ENCODE results near the gene FRS3.

DNA sequence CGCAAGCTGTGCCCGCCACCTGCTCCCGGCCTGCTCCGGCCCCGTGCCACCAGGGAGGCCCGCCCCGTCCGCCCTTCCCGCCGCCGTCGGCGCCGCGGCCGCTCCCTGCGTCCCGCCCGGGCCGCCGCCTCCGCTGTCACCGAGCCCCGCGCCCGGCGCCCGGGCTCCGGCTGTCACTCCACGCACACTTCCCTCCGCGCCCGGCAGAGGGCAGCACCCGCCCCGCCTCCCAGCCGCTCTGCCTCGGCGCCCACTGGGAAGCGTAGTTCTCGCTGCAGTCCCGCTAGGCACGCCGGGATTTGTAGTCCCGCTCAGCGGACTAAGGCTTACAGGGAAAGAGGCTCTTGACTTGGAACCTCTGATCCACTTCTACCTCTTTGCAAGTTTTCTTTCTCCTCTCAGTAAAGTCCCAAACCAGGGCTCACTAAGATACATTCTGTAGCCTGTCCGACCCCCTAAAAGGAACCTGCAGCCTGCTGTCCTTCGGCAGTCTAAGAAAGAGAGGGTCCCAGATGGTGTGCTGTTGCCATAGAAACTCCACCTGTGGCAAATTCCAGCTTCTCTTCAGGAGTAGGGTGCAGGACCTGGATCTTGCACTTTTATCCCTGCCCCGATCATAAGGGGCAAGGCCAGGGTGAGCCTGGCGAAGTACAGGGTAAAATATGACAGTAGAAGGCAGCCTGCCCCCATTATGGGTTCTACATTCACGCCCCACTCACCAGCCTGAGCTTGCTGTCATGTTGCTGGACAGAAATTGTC, 44.1 kb downstream of the FRS3 start, which contains the start of gene TFEB:
- TF ChIP-seq, protein P1, sequence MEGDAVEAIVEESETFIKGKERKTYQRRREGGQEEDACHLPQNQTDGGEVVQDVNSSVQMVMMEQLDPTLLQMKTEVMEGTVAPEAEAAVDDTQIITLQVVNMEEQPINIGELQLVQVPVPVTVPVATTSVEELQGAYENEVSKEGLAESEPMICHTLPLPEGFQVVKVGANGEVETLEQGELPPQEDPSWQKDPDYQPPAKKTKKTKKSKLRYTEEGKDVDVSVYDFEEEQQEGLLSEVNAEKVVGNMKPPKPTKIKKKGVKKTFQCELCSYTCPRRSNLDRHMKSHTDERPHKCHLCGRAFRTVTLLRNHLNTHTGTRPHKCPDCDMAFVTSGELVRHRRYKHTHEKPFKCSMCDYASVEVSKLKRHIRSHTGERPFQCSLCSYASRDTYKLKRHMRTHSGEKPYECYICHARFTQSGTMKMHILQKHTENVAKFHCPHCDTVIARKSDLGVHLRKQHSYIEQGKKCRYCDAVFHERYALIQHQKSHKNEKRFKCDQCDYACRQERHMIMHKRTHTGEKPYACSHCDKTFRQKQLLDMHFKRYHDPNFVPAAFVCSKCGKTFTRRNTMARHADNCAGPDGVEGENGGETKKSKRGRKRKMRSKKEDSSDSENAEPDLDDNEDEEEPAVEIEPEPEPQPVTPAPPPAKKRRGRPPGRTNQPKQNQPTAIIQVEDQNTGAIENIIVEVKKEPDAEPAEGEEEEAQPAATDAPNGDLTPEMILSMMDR (IDR thresholded peaks at IDR 0.05; ENCODE audit: low read depth, low read length) = peak; percentile 72
- TF ChIP-seq MYC (IDR thresholded peaks at IDR 0.05; ENCODE audit: low read depth, low read length) (peak; percentile 84), POLR2A (IDR thresholded peaks at IDR 0.05; ENCODE audit: extremely low read depth, insufficient read length) (peak; percentile 14)
- TF ChIP-seq, protein P2, sequence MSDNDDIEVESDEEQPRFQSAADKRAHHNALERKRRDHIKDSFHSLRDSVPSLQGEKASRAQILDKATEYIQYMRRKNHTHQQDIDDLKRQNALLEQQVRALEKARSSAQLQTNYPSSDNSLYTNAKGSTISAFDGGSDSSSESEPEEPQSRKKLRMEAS (IDR thresholded peaks at IDR 0.05; ENCODE audit: low read depth, low read length) = peak; percentile 67
